ENCODE data around the gene EPB41.

DNA sequence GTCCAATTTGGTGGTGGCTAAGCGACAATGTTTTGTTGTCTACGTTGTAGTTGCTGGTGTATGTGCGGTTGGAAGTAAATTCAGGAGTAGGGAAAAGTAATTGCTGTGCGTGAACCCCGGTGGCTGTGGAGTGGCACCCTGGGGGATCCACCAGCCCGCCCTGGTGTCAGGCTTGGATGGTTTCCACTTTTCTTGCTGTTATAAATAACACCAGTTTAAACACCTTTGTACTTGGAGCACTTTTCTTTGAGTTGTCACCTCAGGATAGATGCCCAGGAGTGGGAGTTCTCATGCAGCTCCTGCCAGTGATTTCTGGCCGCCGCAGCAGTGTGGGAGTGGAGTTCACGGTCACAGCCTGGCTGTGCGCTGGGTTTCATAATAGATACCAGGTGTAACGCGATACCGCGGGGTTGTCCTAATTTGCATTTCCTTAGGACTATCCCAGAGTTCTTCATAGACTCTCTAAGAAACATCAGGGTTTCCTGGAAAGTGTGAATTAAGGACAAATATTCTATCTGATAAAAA lies 222.1 kb downstream of the EPB41 start:
- TF ChIP-seq, protein P1, sequence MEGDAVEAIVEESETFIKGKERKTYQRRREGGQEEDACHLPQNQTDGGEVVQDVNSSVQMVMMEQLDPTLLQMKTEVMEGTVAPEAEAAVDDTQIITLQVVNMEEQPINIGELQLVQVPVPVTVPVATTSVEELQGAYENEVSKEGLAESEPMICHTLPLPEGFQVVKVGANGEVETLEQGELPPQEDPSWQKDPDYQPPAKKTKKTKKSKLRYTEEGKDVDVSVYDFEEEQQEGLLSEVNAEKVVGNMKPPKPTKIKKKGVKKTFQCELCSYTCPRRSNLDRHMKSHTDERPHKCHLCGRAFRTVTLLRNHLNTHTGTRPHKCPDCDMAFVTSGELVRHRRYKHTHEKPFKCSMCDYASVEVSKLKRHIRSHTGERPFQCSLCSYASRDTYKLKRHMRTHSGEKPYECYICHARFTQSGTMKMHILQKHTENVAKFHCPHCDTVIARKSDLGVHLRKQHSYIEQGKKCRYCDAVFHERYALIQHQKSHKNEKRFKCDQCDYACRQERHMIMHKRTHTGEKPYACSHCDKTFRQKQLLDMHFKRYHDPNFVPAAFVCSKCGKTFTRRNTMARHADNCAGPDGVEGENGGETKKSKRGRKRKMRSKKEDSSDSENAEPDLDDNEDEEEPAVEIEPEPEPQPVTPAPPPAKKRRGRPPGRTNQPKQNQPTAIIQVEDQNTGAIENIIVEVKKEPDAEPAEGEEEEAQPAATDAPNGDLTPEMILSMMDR (IDR thresholded peaks at IDR 0.05), result no peak
- TF ChIP-seq POLR2A (IDR thresholded peaks at IDR 0.05) (no peak), EP300 (IDR thresholded peaks at IDR 0.05) (no peak)
